Panc1 (cell line): ENCODE results near the gene GABRG3. TPM values are rescaled to one million over a fixed set of nuclear protein-coding genes. Genes with fewer than 3 reads are reported as not detected.

Experiments used
- ATAC-seq: fragments of 200-7000 bp; cut with Tn5 transposase; 2 replicates; pipeline ENCODE4 v1.9.1; 2020; ENCODE audit warnings: mild to moderate bottlenecking, moderate library complexity
- BruUV-seq: library from RNA; stranded (reverse); fragments of 400-500 nt; replicated peaks from 2 replicates; lab custom pipeline; 2021; lab: Mats Ljungman, UMichigan
- CTCF ChIA-PET: fragments of 300-600 bp; sonication (Branson Sonifier 250); formaldehyde crosslinking; loops from one replicate; lab custom pipeline; 2022; ENCODE audit warnings: antibody characterized with exemption; lab: Charles Lee
- POLR2A ChIA-PET: fragments of 300-600 bp; sonication (Branson Sonifier 250); formaldehyde crosslinking; loops from one replicate; lab custom pipeline; 2022; ENCODE audit warnings: antibody characterized with exemption; lab: Charles Lee
- DNase-seq: peaks from one replicate; pipeline ENCODE4 v3.0.0-alpha.2; 2010; ENCODE audit warnings: low read depth, low spot score
- H3K27ac ChIP-seq: 2 replicates; pipeline ENCODE4 v1.5.1; 2011; ENCODE audit warnings: mild to moderate bottlenecking, low read length, inconsistent platforms
- H3K27me3 ChIP-seq: fragments of 200-500 bp; sonication (Bioruptor generic); 2 replicates; pipeline ENCODE4 v1.6.0; 2014; ENCODE audit warnings: low read length, inconsistent platforms; ENCODE audit not compliant: control insufficient read depth, insufficient read depth
- H3K36me3 ChIP-seq: fragments of 200-500 bp; sonication (Bioruptor generic); 2 replicates; pipeline ENCODE4 v1.5.1; 2014; ENCODE audit warnings: inconsistent platforms, mild to moderate bottlenecking, low read length, moderate library complexity; ENCODE audit not compliant: control insufficient read depth, insufficient read depth
- H3K4me1 ChIP-seq: 2 replicates; pipeline ENCODE4 v1.5.1; 2011; ENCODE audit warnings: inconsistent platforms, mild to moderate bottlenecking, low read length, moderate library complexity; ENCODE audit not compliant: control insufficient read depth, insufficient read depth
- H3K4me3 ChIP-seq, 2 experiments: 2 replicates each; pipeline ENCODE4 v1.5.1; 2011 to 2012; ENCODE audit warnings: low read depth in 2 of 2, low read length in 2 of 2, mild to moderate bottlenecking in 2 of 2, inconsistent platforms in 1 of 2, moderate library complexity in 1 of 2
- H3K9me3 ChIP-seq: fragments of 200-500 bp; sonication (Bioruptor generic); 2 replicates; pipeline ENCODE4 v1.5.1; 2014; ENCODE audit warnings: low read depth, mild to moderate bottlenecking, inconsistent platforms, low read length, moderate library complexity; ENCODE audit not compliant: control insufficient read depth, insufficient read depth
- CTCF ChIP-seq: fragments of 450-650 bp; IDR thresholded peaks from 2 replicates; pipeline ENCODE4 v1.5.1; 2017; ENCODE audit warnings: mild to moderate bottlenecking
- POLR2AphosphoS5 ChIP-seq: IDR thresholded peaks from 2 replicates; pipeline ENCODE4 v1.6.1; 2012; ENCODE audit warnings: mild to moderate bottlenecking, low read depth, low read length, moderate library complexity
- REST ChIP-seq, 2 experiments: IDR thresholded peaks; 2 replicates each; pipeline ENCODE4 v1.6.1; 2011 to 2012; ENCODE audit warnings: low read depth in 2 of 2, control low read depth in 1 of 2, low read length in 1 of 2, mild to moderate bottlenecking in 1 of 2, moderate library complexity in 1 of 2; ENCODE audit not compliant: insufficient read depth in 1 of 2
- SIN3A ChIP-seq: IDR thresholded peaks from 2 replicates; pipeline ENCODE4 v1.6.1; 2012; ENCODE audit warnings: low read depth, mild to moderate bottlenecking, low read length, moderate library complexity, borderline replicate concordance; ENCODE audit not compliant: insufficient read depth
- TCF7L2 ChIP-seq: IDR thresholded peaks from 2 replicates; pipeline ENCODE4 v1.6.1; 2011; ENCODE audit warnings: mild to moderate bottlenecking, low read depth, low read length, inconsistent platforms
- in situ Hi-C: cut with HindIII; loops from 2 replicates; pipeline ENCODE4 v1.10.0; 2016; ENCODE audit warnings: low sequenced_read_pairs, low pct_unique_long_range_greater_than_20kb
- intact Hi-C: fragments of 100-400 bp; cut with micrococcal nuclease; formaldehyde crosslinking; loops from one replicate; pipeline ENCODE4 v1.10.0; 2022; ENCODE audit not compliant: unreplicated experiment
- total RNA-seq: library from RNA; stranded (reverse); gene quantifications from one replicate; pipeline ENCODE4 v1.2.1, GENCODE V29; 2021; ENCODE audit not compliant: unreplicated experiment

The GABRG3 gene
- total RNA-seq, 1 experiment from 2014 or later = not detected

- POLR2A ChIA-PET = no interaction called here
- H3K9me3 ChIP-seq = no peaks in the 10 kb centered on the region
Observed at GRCh38 chr15:27220199-27220598, 249.2 kb downstream of the GABRG3 start.

GRCh38 chr15:27222479-27222878 is 251.5 kb downstream of the GABRG3 start:
- ChIA-PET CTCF (no interaction called here), POLR2A (interaction anchor here (0.6 kb wide), 1 partner anchor 174 kb away, joined by 6 read pairs; no protein-coding TSS in a partner anchor)
- Histone ChIP-seq H3K9me3 (no peaks in the 10 kb centered on the region), H3K4me3 (no peak overlapping the region), H3K27ac (no peak overlapping the region), H3K4me1 (no peaks in the 10 kb centered on the region), H3K27me3 (no peaks in the 10 kb centered on the region), H3K36me3 (no peaks in the 10 kb centered on the region)
- TF ChIP-seq TCF7L2 (no peak), SIN3A (no peak), POLR2AphosphoS5 (no peak)
- BruUV-seq = no TSS peak
- intact Hi-C loops (no loop called here), in situ Hi-C loops (no loop called here)
- ATAC-seq = no peak
- DNase-seq = no peak

More at GRCh38 chr15:27220199-27220598, 249.2 kb downstream of the GABRG3 start:
- TF ChIP-seq POLR2AphosphoS5 (no peak), TCF7L2 (no peak), SIN3A (no peak), REST (IDR thresholded peaks at IDR 0.05; ENCODE audit: insufficient read depth in 1 of 2, low read depth in 2 of 2, low read length in 1 of 2) (no peak), CTCF (no peak)
- Histone ChIP-seq H3K27ac (no peak overlapping the region), H3K4me1 (no peaks in the 10 kb centered on the region), H3K27me3 (no peaks in the 10 kb centered on the region), H3K36me3 (no peaks in the 10 kb centered on the region), H3K4me3 (no peak overlapping the region)
- in situ Hi-C loops (no loop called here), intact Hi-C loops (no loop called here)
- BruUV-seq = no TSS peak
- no peak for DNase-seq
- CTCF ChIA-PET = no interaction called here
- no peak for ATAC-seq

- ChIA-PET CTCF (no interaction called here), POLR2A (no interaction called here)
- H3K36me3 ChIP-seq = no peaks in the 10 kb centered on the region
- DNase-seq = no peak
- no TSS peak for BruUV-seq
- intact Hi-C loops (no loop called here), in situ Hi-C loops (no loop called here)
- no peak for ATAC-seq
- H3K4me3 ChIP-seq = no peak overlapping the region
- H3K4me1 ChIP-seq = no peaks in the 10 kb centered on the region
- H3K27me3 ChIP-seq = no peaks in the 10 kb centered on the region
- TF ChIP-seq POLR2AphosphoS5 (no peak), SIN3A (no peak), TCF7L2 (no peak)
- H3K9me3 ChIP-seq = no peaks in the 10 kb centered on the region
- H3K27ac ChIP-seq = no peak overlapping the region
Observed at GRCh38 chr15:27223179-27223578, 252.2 kb downstream of the GABRG3 start.
